Heart right ventricle (tissue), 16 donors: Measurements from ENCODE around the gene DRG1. TPM values are rescaled to one million over a fixed set of nuclear protein-coding genes. Genes with fewer than 3 reads are reported as not detected.

Experiments
- ATAC-seq, 8 donors: fragments of 200-7000 bp; cut with Tn5 transposase; one replicate each; pipeline ENCODE4 v1.9.1; 2020; ENCODE audit warnings: mild to moderate bottlenecking in 8 of 8, moderate library complexity in 8 of 8, moderate number of reproducible peaks in 1 of 8
- DNase-seq, 2 donors: peaks; one replicate each; pipeline ENCODE4 v3.0.0-alpha.2; 2020
- H3K27ac ChIP-seq, 10 donors: fragments of 200-600 bp; sonication (generic) in 2 of 10; one replicate each; pipeline versions ENCODE4 v1.5.0 to v1.8.0; 2020 to 2022; ENCODE audit warnings: mild to moderate bottlenecking in 3 of 10
- H3K27me3 ChIP-seq, 7 donors: fragments of 200-600 bp; one replicate each; pipeline ENCODE4 v1.8.0; 2021 to 2022; ENCODE audit warnings: mild to moderate bottlenecking in 2 of 7
- H3K36me3 ChIP-seq, 9 donors: fragments of 200-600 bp; sonication (generic) in 1 of 9; one replicate each; pipeline versions ENCODE4 v1.5.0 to v1.8.0; 2020 to 2022; ENCODE audit warnings: mild to moderate bottlenecking in 2 of 9
- H3K4me1 ChIP-seq, 9 donors: fragments of 200-600 bp; sonication (generic) in 1 of 9; one replicate each; pipeline versions ENCODE4 v1.5.0 to v1.8.0; 2020 to 2022; ENCODE audit warnings: mild to moderate bottlenecking in 4 of 9
- H3K4me3 ChIP-seq, 10 donors: fragments of 200-600 bp; sonication (generic) in 2 of 10; one replicate each; pipeline versions ENCODE4 v1.5.0 to v1.8.0; 2020 to 2022; ENCODE audit warnings: mild to moderate bottlenecking in 7 of 10, moderate library complexity in 2 of 10
- H3K9me3 ChIP-seq, 11 donors: fragments of 200-600 bp in 10 of 11; sonication (generic) in 2 of 11; one replicate each; pipeline versions ENCODE4 v1.5.0 to v1.8.0; 2013 to 2022; ENCODE audit warnings: mild to moderate bottlenecking in 2 of 11, control low read depth in 1 of 11, moderate library complexity in 1 of 11
- WGBS, 2 donors: extraction: QIAGEN DNeasy Blood & Tissue Kit; methylation state at CpG; one replicate each; pipeline ENCODE4 v1.1.7; 2013; ENCODE audit warnings: inconsistent platforms in 1 of 2; 5-methylcytosine and 5-hydroxymethylcytosine counted together
- intact Hi-C, 10 donors: fragments of 100-400 bp; cut with DNase I; formaldehyde crosslinking; loops; one replicate each; pipeline versions ENCODE4 v1.11.1 to v1.14.2; 2022
- polyA plus RNA-seq, 2 donors: library from polyadenylated mRNA; stranded (reverse); fragments of 200-250 nt; gene quantifications; one replicate each; pipeline ENCODE4 v1.2.3, GENCODE V29; 2013
- total RNA-seq, 10 donors: library from RNA; stranded (reverse); fragmentation: NEBNext Ultra II Directional in 3 of 10; extraction: Animal tissue kit (Norgen Biotek cat#: 25700) in 3 of 10; gene quantifications; one replicate each; pipeline versions ENCODE4 v1.2.1 to v1.2.4, GENCODE V29; 2021 to 2023
- TF ChIP-seq, protein P1 (sequence below), 9 donors: fragments of 200-600 bp; sonication (generic) in 2 of 9; IDR thresholded peaks; one replicate each; pipeline versions ENCODE4 v1.5.0 to v1.8.0; 2021 to 2022; ENCODE audit warnings: antibody characterized with exemption in 9 of 9, mild to moderate bottlenecking in 5 of 9, moderate library complexity in 1 of 9
- donor health status: Arrhythmogenic right ventricular cardiomyopathy.
- donor health status: ischemic (EF 13 %, LVEDD 7.1; RV severe dilation, severe dysfunction).
- donor health status: healthy with polysubstance abuse.
- donor health status: DM: no; HTN: yes; CAD: no.
- donor health status: DM: no; HTN: no; CAD: no.
- donor health status: ischemic (EF 25% LVEDD 6.9; RV normal size, moderate dysfunction).
- donor health status: ischemic (EF 25% LVEDD 5.7; RV mildly dilated, moderate dysfunction).
- donor health status: healthy.
- donor health status: DM: yes; HTN: yes; CAD: no.
- donor health status: Ischemic cardiomyopathy.
- donor health status: ischemic (EF 35%, LVEDD 5.7; RV mildly dilated, moderate dysfunction).
- donor health status: nonischemic (EF 11% LVEDD 7.7; RV severe dilation, severe dysfunction).
- donor health status: DM: yes; HTN: yes; CAD: no.
- donor health status: PGD.
- donor health status: ischemic (EF 29% LVEDD 5.4; RV normal size, mild dysfunction).
- donor health status: nonischemic (EF 23%, LVEDD 6.1; RV moderate dilation, normal function).

Gene DRG1
- total and polyA plus RNA-seq, 12 donors, result 50.4 to 76.7 (median 61.2) TPM

DNA sequence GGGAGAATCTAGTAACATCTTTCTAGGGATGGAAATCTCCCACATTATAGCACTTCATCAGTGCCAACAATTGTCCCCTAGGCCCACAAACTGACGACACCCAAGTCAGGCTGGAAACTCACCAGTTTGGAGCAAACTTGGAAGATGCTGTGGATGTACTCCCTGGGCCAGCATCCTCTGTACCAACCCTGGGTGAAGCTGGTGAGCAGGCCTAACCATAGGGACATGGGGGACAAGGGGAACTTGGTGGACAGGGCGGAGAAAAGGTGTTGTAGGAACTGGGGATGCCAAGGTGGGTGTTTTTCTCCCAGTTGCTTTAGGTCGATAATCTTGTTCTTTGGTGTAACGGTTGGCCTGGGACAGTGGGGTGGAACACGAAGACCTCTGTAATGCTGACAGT is 42.2 kb downstream of the DRG1 start:
- WGBS, 2 donors, result 93 to 95% methylated on average over 5 of the region's 5 CpGs
- no peak for DNase-seq

GRCh38 chr22:31442768-31443489 is 43.5 kb downstream of the DRG1 start:
- Histone ChIP-seq H3K27me3 (no peaks in the 10 kb centered on the region), H3K4me3 (no peak overlapping the region), H3K36me3 (peaks cover 0 to 100% (median 54%) of the 10 kb centered on the region in 9 donors), H3K9me3 (no peaks in the 10 kb centered on the region), H3K4me1 (peaks cover 0 to 74% (median 19%) of the 10 kb centered on the region in 9 donors), H3K27ac (peak overlapping the region in 6 of 10 donors; percentile 50 to 71 (median 58))
- DNase-seq (peak in 1 of 2 donors; percentile 23), ATAC-seq (peak in 7 of 8 donors; percentile 35 to 81 (median 79))
- TF ChIP-seq, protein P1, sequence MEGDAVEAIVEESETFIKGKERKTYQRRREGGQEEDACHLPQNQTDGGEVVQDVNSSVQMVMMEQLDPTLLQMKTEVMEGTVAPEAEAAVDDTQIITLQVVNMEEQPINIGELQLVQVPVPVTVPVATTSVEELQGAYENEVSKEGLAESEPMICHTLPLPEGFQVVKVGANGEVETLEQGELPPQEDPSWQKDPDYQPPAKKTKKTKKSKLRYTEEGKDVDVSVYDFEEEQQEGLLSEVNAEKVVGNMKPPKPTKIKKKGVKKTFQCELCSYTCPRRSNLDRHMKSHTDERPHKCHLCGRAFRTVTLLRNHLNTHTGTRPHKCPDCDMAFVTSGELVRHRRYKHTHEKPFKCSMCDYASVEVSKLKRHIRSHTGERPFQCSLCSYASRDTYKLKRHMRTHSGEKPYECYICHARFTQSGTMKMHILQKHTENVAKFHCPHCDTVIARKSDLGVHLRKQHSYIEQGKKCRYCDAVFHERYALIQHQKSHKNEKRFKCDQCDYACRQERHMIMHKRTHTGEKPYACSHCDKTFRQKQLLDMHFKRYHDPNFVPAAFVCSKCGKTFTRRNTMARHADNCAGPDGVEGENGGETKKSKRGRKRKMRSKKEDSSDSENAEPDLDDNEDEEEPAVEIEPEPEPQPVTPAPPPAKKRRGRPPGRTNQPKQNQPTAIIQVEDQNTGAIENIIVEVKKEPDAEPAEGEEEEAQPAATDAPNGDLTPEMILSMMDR (IDR thresholded peaks at IDR 0.05), result no peak
- WGBS, 2 donors, result 74 to 81% methylated on average over 5 of the region's 5 CpGs
- intact Hi-C loops, result no loop called here

More for the DNA sequence above, 42.2 kb downstream of the DRG1 start:
- H3K9me3 ChIP-seq, result no peaks in the 10 kb centered on the region
- ATAC-seq, result no peak
- intact Hi-C loops, result no loop called here
- TF ChIP-seq, protein P1 (IDR thresholded peaks at IDR 0.05), result no peak
- peaks cover 0 to 100% (median 65%) of the 10 kb centered on the region in 9 donors for H3K36me3 ChIP-seq
- peaks cover 0 to 61% (median 17%) of the 10 kb centered on the region in 9 donors for H3K4me1 ChIP-seq
- H3K27me3 ChIP-seq, result no peaks in the 10 kb centered on the region
- H3K4me3 ChIP-seq, result no peak overlapping the region
- peak overlapping the region in 1 of 10 donors; percentile 71 for H3K27ac ChIP-seq

- Histone ChIP-seq H3K36me3 (peaks cover 0 to 100% (median 48%) of the 10 kb centered on the region in 9 donors), H3K4me3 (no peak overlapping the region), H3K9me3 (no peaks in the 10 kb centered on the region), H3K4me1 (peaks cover 0 to 80% (median 20%) of the 10 kb centered on the region in 9 donors), H3K27ac (peak overlapping the region in 6 of 10 donors; percentile 50 to 71 (median 58)), H3K27me3 (no peaks in the 10 kb centered on the region)
- intact Hi-C loops, result no loop called here
- DNase-seq (no peak), ATAC-seq (no peak)
- TF ChIP-seq, protein P1 (IDR thresholded peaks at IDR 0.05), result no peak
- WGBS, 2 donors, result 75 to 82% methylated on average over 7 of the region's 7 CpGs
These were observed 44.1 kb downstream of the DRG1 start for GRCh38 chr22:31443516-31443915.

GRCh38 chr22:31445642-31446041 is 46.2 kb downstream of the DRG1 start:
- Histone ChIP-seq H3K36me3 (peaks cover 0 to 95% (median 30%) of the 10 kb centered on the region in 9 donors), H3K4me3 (no peak overlapping the region), H3K4me1 (peaks cover 0 to 78% (median 20%) of the 10 kb centered on the region in 9 donors), H3K9me3 (no peaks in the 10 kb centered on the region), H3K27ac (peak overlapping the region in 5 of 10 donors; percentile 0 to 73 (median 64)), H3K27me3 (no peaks in the 10 kb centered on the region)
- WGBS, 2 donors, result 83 to 92% methylated on average over 3 of the region's 3 CpGs
- ATAC-seq, result no peak
- intact Hi-C loops, result no loop called here
- TF ChIP-seq, protein P1 (IDR thresholded peaks at IDR 0.05), result no peak
- DNase-seq, result no peak
